Measurements from ENCODE around the gene PQBP1.

DNA sequence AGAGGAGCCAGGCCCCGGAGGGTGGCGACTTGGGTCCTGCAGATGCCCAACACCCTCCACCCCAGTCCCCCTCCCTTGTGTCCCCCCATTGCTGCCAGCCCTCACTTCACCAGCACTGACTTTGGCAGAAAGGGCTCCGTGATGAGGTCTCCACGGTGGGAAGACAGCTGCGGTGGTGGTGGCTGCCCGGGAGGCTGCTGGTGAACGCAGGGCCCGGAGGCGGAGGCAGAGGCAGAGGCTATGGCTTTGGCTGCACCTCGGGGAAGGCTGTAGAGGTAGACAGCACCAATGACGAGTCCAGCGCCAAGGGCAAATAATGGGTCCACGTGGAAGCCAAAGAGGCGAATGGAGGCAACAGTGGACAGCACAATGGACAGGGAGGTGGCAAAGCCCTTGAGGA lies 6.9 kb downstream of the PQBP1 start:
- TF ChIP-seq, protein P1, sequence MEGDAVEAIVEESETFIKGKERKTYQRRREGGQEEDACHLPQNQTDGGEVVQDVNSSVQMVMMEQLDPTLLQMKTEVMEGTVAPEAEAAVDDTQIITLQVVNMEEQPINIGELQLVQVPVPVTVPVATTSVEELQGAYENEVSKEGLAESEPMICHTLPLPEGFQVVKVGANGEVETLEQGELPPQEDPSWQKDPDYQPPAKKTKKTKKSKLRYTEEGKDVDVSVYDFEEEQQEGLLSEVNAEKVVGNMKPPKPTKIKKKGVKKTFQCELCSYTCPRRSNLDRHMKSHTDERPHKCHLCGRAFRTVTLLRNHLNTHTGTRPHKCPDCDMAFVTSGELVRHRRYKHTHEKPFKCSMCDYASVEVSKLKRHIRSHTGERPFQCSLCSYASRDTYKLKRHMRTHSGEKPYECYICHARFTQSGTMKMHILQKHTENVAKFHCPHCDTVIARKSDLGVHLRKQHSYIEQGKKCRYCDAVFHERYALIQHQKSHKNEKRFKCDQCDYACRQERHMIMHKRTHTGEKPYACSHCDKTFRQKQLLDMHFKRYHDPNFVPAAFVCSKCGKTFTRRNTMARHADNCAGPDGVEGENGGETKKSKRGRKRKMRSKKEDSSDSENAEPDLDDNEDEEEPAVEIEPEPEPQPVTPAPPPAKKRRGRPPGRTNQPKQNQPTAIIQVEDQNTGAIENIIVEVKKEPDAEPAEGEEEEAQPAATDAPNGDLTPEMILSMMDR (IDR thresholded peaks at IDR 0.05 in 4 of 5, conservative IDR thresholded peaks at IDR 0.05 in 1 of 5), result no peak
- no peak for TF ChIP-seq POLR2A (IDR thresholded peaks at IDR 0.05)
